Astrocyte (in vitro differentiated cells and primary cell): ENCODE results near the gene SPON1.

Experiments
- CTCF ChIP-seq: IDR thresholded peaks from 2 replicates; pipeline ENCODE4 v1.5.1; 2011; ENCODE audit warnings: low read depth, mild to moderate bottlenecking, inconsistent platforms, low read length, moderate library complexity; ENCODE audit not compliant: insufficient read depth
- EZH2 ChIP-seq: IDR thresholded peaks from 2 replicates; pipeline ENCODE4 v1.6.1; 2012; ENCODE audit warnings: mild to moderate bottlenecking, low read length, inconsistent platforms; ENCODE audit not compliant: insufficient read depth

GRCh38 chr11:14022821-14023220, 60.3 kb downstream of the SPON1 start:
- TF ChIP-seq CTCF (no peak), EZH2 (no peak)
